ENCODE results near the gene MAMDC2.

The MAMDC2 gene

DNA sequence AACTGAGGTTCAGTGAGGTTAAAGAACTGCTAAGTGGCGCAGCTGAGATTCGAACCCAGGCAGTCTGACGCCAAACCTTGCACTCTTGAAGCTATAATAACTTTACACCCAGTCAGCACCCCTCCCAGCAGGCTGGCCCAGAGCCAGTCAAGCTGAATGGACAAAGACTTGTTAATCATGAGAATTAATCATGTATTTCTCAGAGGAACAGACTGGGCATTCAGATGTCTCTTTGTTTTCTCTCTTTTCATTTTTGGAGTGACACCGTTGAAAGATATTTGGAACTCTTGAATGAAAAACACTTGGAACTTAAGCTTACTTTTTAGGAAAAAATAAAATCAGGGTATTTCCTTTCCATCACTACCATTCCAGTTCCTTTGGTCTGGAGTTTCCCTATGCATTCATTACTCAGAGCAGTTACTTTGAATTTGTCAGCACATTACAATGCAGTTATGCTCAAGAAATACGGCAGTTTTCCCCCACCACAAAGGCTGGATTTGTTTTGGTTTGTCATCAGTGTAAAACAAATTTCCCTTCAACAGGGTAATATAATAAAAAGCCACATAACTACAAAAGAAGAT, 22.6 kb upstream of the MAMDC2 start:
- Histone ChIP-seq H3K9me3 (ENCODE audit: insufficient read depth, low read length) (no peaks in the 10 kb centered on the region), H3K4me2 (ENCODE audit: low read depth, low read length, poor library complexity, severe bottlenecking) (no peak overlapping the region), H3K79me2 (ENCODE audit: insufficient read depth, low read length) (no peaks in the 10 kb centered on the region), H3K9ac (ENCODE audit: low read length) (no peak overlapping the region), H3F3A (ENCODE audit: insufficient read depth) (no peaks in the 10 kb centered on the region), H3K4me3 (ENCODE audit: insufficient read depth, low read length, poor library complexity, severe bottlenecking) (no peak overlapping the region), H3K27ac (ENCODE audit: low read depth, low read length) (no peak overlapping the region), H4K20me1 (ENCODE audit: low read depth, low read length) (no peaks in the 10 kb centered on the region), H2AFZ (ENCODE audit: low read depth, low read length, severe bottlenecking) (no peak overlapping the region), H3K9me2 (replicated peaks; ENCODE audit: insufficient read depth, low read length) (no peaks in the 10 kb centered on the region), H3K27me3 (ENCODE audit: low read length) (no peaks in the 10 kb centered on the region), H3K36me3 (ENCODE audit: low read length) (no peaks in the 10 kb centered on the region)
- TF ChIP-seq EZH2phosphoT487 (conservative IDR thresholded peaks at IDR 0.05; ENCODE audit: low read length), result no peak
- TF ChIP-seq, protein P1, sequence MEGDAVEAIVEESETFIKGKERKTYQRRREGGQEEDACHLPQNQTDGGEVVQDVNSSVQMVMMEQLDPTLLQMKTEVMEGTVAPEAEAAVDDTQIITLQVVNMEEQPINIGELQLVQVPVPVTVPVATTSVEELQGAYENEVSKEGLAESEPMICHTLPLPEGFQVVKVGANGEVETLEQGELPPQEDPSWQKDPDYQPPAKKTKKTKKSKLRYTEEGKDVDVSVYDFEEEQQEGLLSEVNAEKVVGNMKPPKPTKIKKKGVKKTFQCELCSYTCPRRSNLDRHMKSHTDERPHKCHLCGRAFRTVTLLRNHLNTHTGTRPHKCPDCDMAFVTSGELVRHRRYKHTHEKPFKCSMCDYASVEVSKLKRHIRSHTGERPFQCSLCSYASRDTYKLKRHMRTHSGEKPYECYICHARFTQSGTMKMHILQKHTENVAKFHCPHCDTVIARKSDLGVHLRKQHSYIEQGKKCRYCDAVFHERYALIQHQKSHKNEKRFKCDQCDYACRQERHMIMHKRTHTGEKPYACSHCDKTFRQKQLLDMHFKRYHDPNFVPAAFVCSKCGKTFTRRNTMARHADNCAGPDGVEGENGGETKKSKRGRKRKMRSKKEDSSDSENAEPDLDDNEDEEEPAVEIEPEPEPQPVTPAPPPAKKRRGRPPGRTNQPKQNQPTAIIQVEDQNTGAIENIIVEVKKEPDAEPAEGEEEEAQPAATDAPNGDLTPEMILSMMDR (IDR thresholded peaks at IDR 0.05; ENCODE audit: insufficient read depth, low read length, poor library complexity, severe bottlenecking), result no peak

DNA sequence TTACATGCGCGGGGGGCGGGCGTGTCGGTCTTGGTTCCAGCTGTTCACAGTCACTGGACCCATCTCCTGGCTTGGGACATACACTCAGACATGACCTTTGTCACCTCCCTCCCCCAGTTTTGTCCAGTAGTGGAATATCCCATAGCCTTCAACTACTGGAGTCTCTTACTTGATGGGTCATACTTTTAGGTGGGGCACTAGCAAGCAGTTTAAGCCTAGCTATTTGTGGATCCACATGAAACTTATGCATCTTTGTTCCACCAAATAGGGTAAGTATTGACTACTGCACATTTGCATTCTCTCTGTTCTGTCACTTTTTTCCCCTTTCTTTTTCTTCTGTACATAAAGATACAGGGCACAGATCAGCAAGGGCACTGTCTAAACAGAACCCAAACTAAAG, 15.4 kb upstream of the MAMDC2 start:
- no peaks in the 10 kb centered on the region for H4K20me1 ChIP-seq (ENCODE audit: low read depth, low read length)
- H3K9me2 ChIP-seq (replicated peaks; ENCODE audit: insufficient read depth, low read length), result no peaks in the 10 kb centered on the region
- H3K27me3 ChIP-seq (ENCODE audit: low read length), result no peaks in the 10 kb centered on the region
- no peak for TF ChIP-seq EZH2phosphoT487 (conservative IDR thresholded peaks at IDR 0.05; ENCODE audit: low read length)
- no peak overlapping the region for H3K27ac ChIP-seq (ENCODE audit: low read depth, low read length)
- no peak overlapping the region for H3K4me3 ChIP-seq (ENCODE audit: insufficient read depth, low read length, poor library complexity, severe bottlenecking)
- no peak overlapping the region for H2AFZ ChIP-seq (ENCODE audit: low read depth, low read length, severe bottlenecking)
- H3K9me3 ChIP-seq (ENCODE audit: insufficient read depth, low read length), result no peaks in the 10 kb centered on the region
- H3K79me2 ChIP-seq (ENCODE audit: insufficient read depth, low read length), result no peaks in the 10 kb centered on the region
- no peaks in the 10 kb centered on the region for H3F3A ChIP-seq (ENCODE audit: insufficient read depth)
- no peak overlapping the region for H3K4me2 ChIP-seq (ENCODE audit: low read depth, low read length, poor library complexity, severe bottlenecking)
- no peaks in the 10 kb centered on the region for H3K36me3 ChIP-seq (ENCODE audit: low read length)
- H3K9ac ChIP-seq (ENCODE audit: low read length), result no peak overlapping the region

DNA sequence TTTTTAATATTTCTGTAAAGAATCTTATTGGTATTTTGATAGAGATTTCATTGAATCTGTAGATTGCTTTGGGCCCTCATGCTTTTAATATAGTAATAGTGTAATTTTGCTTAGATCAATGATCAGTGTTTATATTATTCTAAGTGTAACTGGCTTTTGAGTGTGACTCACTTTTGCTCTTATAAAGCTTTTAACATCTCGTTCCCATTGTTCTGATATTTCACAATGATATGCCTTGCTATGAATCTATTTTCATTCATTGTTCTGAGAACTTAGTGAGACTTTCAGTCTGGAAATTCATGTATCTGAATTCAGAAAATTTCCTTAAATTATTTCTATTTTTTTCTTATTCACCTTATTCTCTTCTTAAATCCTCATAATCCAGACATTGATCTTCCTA, 13.5 kb upstream of the MAMDC2 start:
- Histone ChIP-seq H3K9me3 (ENCODE audit: insufficient read depth, low read length) (no peaks in the 10 kb centered on the region), H4K20me1 (ENCODE audit: low read depth, low read length) (no peaks in the 10 kb centered on the region), H3K9me2 (replicated peaks; ENCODE audit: insufficient read depth, low read length) (no peaks in the 10 kb centered on the region), H2AFZ (ENCODE audit: low read depth, low read length, severe bottlenecking) (no peak overlapping the region), H3K4me3 (ENCODE audit: insufficient read depth, low read length, poor library complexity, severe bottlenecking) (no peak overlapping the region), H3K36me3 (ENCODE audit: low read length) (no peaks in the 10 kb centered on the region), H3K4me2 (ENCODE audit: low read depth, low read length, poor library complexity, severe bottlenecking) (no peak overlapping the region), H3K27ac (ENCODE audit: low read depth, low read length) (no peak overlapping the region), H3F3A (ENCODE audit: insufficient read depth) (no peaks in the 10 kb centered on the region), H3K9ac (ENCODE audit: low read length) (no peak overlapping the region), H3K79me2 (ENCODE audit: insufficient read depth, low read length) (no peaks in the 10 kb centered on the region), H3K27me3 (ENCODE audit: low read length) (no peaks in the 10 kb centered on the region)
- no peak for TF ChIP-seq EZH2phosphoT487 (conservative IDR thresholded peaks at IDR 0.05; ENCODE audit: low read length)
- TF ChIP-seq, protein P1 (IDR thresholded peaks at IDR 0.05; ENCODE audit: insufficient read depth, low read length, poor library complexity, severe bottlenecking), result no peak

DNA sequence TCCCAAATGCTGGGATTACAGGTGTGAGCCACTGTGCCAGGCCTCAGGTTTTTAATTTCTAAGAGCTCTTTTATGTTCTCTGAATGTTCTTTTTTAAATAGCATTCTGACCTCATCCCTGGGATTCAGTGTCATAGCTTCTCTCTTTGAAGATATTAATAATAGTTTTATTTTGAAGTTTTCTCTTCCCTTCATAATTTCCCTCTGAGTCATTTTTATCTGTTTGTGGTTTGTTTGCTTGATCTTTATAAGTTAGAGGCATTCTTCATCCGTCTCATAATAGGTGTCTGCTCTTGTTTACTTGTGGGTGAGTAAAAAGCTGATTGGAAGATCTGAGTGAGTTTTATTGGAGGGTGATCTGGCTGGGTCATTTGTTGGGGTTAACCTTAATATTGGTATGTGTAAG, 12.5 kb upstream of the MAMDC2 start:
- TF ChIP-seq, protein P1 (IDR thresholded peaks at IDR 0.05; ENCODE audit: insufficient read depth, low read length, poor library complexity, severe bottlenecking), result no peak
- TF ChIP-seq EZH2phosphoT487 (conservative IDR thresholded peaks at IDR 0.05; ENCODE audit: low read length), result no peak
- H3K27me3 ChIP-seq (ENCODE audit: low read length), result no peaks in the 10 kb centered on the region

More for the DNA sequence above, 12.5 kb upstream of the MAMDC2 start:
- no peaks in the 10 kb centered on the region for H4K20me1 ChIP-seq (ENCODE audit: low read depth, low read length)
- H3K27ac ChIP-seq (ENCODE audit: low read depth, low read length), result no peak overlapping the region
- no peaks in the 10 kb centered on the region for H3K79me2 ChIP-seq (ENCODE audit: insufficient read depth, low read length)
- H3K36me3 ChIP-seq (ENCODE audit: low read length), result no peaks in the 10 kb centered on the region
- H3F3A ChIP-seq (ENCODE audit: insufficient read depth), result no peaks in the 10 kb centered on the region
- no peak overlapping the region for H2AFZ ChIP-seq (ENCODE audit: low read depth, low read length, severe bottlenecking)
- no peaks in the 10 kb centered on the region for H3K9me2 ChIP-seq (replicated peaks; ENCODE audit: insufficient read depth, low read length)
- H3K9ac ChIP-seq (ENCODE audit: low read length), result no peak overlapping the region
- H3K4me3 ChIP-seq (ENCODE audit: insufficient read depth, low read length, poor library complexity, severe bottlenecking), result no peak overlapping the region
- no peak overlapping the region for H3K4me2 ChIP-seq (ENCODE audit: low read depth, low read length, poor library complexity, severe bottlenecking)
- H3K9me3 ChIP-seq (ENCODE audit: insufficient read depth, low read length), result no peaks in the 10 kb centered on the region
